Measurements from ENCODE around the gene YOD1. TPM values are rescaled to one million over a fixed set of nuclear protein-coding genes. Genes with fewer than 3 reads are reported as not detected.

YOD1 gene
- total and polyA plus RNA-seq, 2 of the 13 experiments (the other 11 are each of a cell fraction or from before 2014, with no cell fraction given) = 3.4 to 9.1 TPM

DNA sequence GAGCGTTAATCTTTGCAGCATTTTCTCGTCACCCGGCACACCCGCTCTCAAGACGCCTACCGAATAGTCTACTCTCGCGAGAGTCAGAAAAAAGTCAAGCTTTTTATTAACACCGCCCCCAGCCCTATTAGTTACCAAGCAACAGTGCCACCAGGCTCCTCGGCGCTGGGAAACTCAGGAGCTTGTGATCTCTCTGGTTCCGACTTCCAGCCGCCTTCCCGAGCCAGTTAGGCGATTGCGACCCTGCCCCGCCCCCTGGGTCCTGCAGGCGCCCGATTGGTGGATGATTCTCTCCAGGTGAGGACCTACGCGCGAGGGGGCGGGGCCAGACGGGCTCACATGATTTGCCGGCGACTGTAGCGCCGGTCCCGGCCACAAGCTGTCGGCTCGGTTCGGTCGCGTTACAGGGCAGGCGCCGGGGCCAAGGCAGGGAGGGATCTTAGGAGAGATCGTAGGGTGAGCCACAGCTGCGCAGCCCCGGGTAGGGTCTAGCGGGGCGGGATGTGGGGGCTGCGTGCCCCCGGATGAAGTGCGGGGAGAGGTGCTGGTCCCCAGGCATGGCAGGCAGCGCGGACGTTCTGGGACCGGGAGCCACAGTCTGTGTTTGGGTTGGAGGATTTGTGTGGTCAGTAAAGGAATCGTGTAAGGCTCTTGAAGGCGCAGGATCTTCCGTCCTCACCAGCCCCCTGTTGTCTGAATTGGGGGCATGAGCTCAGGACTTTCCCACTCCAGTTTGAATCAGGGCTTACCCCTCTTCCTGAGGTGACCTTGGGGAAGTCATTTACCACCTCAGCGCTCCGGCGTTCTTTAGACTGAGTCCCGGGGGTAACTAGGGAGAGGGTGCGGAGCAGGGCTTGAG lies 2.1 kb upstream of the YOD1 start, which contains the start of gene PFKFB2 (continued):
- TF ChIP-seq ZNF496 (CRISPR knock-in tag; IDR thresholded peaks at IDR 0.05; ENCODE audit: insufficient replicate concordance) (no peak), ZNF747 (CRISPR knock-in tag; IDR thresholded peaks at IDR 0.05; ENCODE audit: borderline replicate concordance) (no peak), ZNF605 (CRISPR knock-in tag; IDR thresholded peaks at IDR 0.05) (peak; percentile 76), ZBTB42 (CRISPR knock-in tag; IDR thresholded peaks at IDR 0.05) (no peak), RCOR2 (CRISPR knock-in tag; IDR thresholded peaks at IDR 0.05) (0 out of 2 replicates have a peak, but pooled peaks have one; percentile 27), DNMT1 (CRISPR knock-in tag; IDR thresholded peaks at IDR 0.05) (no peak), KAT7 (CRISPR knock-in tag; IDR thresholded peaks at IDR 0.05; ENCODE audit: borderline replicate concordance) (no peak), SSRP1 (CRISPR knock-in tag; IDR thresholded peaks at IDR 0.05) (no peak), TCF12 (IDR thresholded peaks at IDR 0.05) (no peak), TCF12 (CRISPR knock-in tag; IDR thresholded peaks at IDR 0.05) (no peak), ZNF431 (CRISPR knock-in tag; IDR thresholded peaks at IDR 0.05; ENCODE audit: borderline replicate concordance, low read depth) (no peak), RBM22 (optimal IDR thresholded peaks at IDR 0.05; ENCODE audit: low read length) (no peak), ZNF335 (CRISPR knock-in tag; IDR thresholded peaks at IDR 0.05) (peak; percentile 62; the same call in 1 of the 2 replicates), ZNF547 (CRISPR knock-in tag; IDR thresholded peaks at IDR 0.05) (peak; percentile 64), ZNF331 (CRISPR knock-in tag; IDR thresholded peaks at IDR 0.05) (no peak)
- TF ChIP-seq, protein P1, sequence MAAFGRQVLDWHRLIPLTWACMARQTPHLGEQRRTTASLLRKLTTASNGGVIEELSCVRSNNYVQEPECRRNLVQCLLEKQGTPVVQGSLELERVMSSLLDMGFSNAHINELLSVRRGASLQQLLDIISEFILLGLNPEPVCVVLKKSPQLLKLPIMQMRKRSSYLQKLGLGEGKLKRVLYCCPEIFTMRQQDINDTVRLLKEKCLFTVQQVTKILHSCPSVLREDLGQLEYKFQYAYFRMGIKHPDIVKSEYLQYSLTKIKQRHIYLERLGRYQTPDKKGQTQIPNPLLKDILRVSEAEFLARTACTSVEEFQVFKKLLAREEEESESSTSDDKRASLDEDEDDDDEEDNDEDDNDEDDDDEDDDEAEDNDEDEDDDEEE (CRISPR knock-in tag; IDR thresholded peaks at IDR 0.05) = no peak
- TF ChIP-seq, protein P2, sequence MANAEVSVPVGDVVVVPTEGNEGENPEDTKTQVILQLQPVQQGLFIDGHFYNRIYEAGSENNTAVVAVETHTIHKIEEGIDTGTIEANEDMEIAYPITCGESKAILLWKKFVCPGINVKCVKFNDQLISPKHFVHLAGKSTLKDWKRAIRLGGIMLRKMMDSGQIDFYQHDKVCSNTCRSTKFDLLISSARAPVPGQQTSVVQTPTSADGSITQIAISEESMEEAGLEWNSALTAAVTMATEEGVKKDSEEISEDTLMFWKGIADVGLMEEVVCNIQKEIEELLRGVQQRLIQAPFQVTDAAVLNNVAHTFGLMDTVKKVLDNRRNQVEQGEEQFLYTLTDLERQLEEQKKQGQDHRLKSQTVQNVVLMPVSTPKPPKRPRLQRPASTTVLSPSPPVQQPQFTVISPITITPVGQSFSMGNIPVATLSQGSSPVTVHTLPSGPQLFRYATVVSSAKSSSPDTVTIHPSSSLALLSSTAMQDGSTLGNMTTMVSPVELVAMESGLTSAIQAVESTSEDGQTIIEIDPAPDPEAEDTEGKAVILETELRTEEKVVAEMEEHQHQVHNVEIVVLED (CRISPR knock-in tag; IDR thresholded peaks at IDR 0.05; ENCODE audit: borderline replicate concordance) = peak; percentile 68; the same call in 1 of the 2 replicates
- TF ChIP-seq, protein P3, sequence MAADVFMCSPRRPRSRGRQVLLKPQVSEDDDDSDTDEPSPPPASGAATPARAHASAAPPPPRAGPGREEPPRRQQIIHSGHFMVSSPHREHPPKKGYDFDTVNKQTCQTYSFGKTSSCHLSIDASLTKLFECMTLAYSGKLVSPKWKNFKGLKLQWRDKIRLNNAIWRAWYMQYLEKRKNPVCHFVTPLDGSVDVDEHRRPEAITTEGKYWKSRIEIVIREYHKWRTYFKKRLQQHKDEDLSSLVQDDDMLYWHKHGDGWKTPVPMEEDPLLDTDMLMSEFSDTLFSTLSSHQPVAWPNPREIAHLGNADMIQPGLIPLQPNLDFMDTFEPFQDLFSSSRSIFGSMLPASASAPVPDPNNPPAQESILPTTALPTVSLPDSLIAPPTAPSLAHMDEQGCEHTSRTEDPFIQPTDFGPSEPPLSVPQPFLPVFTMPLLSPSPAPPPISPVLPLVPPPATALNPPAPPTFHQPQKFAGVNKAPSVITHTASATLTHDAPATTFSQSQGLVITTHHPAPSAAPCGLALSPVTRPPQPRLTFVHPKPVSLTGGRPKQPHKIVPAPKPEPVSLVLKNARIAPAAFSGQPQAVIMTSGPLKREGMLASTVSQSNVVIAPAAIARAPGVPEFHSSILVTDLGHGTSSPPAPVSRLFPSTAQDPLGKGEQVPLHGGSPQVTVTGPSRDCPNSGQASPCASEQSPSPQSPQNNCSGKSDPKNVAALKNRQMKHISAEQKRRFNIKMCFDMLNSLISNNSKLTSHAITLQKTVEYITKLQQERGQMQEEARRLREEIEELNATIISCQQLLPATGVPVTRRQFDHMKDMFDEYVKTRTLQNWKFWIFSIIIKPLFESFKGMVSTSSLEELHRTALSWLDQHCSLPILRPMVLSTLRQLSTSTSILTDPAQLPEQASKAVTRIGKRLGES (CRISPR knock-in tag; IDR thresholded peaks at IDR 0.05; ENCODE audit: borderline replicate concordance) = no peak
- TF ChIP-seq, protein P4, sequence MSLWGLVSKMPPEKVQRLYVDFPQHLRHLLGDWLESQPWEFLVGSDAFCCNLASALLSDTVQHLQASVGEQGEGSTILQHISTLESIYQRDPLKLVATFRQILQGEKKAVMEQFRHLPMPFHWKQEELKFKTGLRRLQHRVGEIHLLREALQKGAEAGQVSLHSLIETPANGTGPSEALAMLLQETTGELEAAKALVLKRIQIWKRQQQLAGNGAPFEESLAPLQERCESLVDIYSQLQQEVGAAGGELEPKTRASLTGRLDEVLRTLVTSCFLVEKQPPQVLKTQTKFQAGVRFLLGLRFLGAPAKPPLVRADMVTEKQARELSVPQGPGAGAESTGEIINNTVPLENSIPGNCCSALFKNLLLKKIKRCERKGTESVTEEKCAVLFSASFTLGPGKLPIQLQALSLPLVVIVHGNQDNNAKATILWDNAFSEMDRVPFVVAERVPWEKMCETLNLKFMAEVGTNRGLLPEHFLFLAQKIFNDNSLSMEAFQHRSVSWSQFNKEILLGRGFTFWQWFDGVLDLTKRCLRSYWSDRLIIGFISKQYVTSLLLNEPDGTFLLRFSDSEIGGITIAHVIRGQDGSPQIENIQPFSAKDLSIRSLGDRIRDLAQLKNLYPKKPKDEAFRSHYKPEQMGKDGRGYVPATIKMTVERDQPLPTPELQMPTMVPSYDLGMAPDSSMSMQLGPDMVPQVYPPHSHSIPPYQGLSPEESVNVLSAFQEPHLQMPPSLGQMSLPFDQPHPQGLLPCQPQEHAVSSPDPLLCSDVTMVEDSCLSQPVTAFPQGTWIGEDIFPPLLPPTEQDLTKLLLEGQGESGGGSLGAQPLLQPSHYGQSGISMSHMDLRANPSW (CRISPR knock-in tag; IDR thresholded peaks at IDR 0.05; ENCODE audit: borderline replicate concordance) = no peak
